NCI-H748 (cell line): Measurements from ENCODE around the gene THBS1.

Experiments used
- DNase-seq: peaks from one replicate; lab custom pipeline; 2025; ENCODE audit not compliant: unreplicated experiment; lab: John Stamatoyannopoulos, UW

THBS1 gene

DNA sequence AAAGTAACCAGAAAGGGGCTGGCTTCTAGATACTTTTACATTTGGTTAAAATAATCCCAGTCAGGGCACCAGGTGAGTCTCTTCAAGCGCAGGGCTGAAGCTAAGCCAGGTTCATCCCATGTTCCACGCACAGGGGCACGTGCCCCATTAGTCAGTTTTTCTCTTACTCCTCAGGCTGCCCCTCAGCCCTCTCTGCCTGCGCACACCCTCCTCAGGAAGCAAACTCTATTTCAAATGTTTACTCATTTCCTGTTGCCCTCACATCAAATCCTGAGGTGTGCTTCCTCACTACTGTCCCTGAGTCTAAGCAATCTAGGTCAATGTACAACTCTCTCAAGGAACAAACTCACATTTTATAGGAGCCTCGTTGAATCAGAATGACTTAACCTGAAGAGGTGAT, 48.5 kb downstream of the THBS1 start:
- DNase-seq: no peak

DNA sequence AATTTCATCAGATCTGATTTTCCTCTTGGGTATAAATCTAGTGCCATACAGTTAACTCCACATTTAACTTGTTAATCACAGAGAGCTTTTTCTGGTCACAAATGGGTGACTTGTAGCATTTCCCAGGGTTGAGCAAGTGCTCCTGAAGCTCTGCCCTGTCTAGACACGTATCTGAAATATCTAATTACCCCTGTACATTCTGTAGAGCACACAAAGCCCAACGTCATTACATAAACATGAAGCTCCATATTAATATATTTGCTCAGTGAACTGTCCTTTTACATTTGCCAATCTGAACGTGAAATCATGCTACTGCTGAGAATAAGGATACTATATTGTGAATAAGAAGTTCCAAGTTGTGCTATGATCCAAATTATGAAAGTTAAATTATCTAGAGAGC, 49.0 kb downstream of the THBS1 start:
- no peak for DNase-seq

DNA sequence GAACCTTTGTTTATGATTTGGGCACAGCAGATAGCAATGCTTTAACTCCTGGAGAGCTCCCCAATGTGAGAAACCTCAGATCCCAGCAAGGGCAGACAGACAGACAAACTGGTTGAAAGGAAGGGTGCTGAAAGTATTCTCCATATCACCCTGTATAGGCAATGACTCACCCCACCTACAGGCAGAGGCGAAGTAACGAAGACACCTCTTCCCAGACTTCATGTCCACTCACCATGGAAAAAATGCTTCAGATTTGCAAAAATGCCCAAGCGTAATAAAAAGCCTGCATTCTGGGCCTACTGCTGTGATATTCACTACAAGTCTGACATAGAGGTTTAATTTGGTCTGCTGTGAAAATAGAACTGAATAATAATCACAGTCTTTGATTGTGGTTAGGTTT, 50.5 kb downstream of the THBS1 start:
- DNase-seq: no peak

DNA sequence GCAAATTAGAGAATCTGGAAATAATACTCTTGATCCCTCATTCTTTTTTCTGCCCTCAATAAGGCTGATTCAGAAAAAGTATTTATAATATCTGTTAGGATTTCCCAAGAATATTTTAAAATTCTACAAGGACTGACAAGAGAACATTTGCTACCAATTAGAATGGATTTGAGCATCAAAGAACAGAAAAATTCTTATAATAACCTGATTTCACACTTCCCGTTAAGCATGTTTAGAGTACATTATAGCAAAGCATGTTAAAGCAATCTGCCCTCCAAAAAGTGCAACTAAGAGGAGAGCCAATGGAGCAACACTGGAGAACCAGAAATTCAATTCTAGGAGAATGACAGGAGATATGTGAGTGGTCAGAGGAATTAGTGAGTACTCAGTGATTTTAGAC, 57.2 kb downstream of the THBS1 start:
- DNase-seq: no peak

DNA sequence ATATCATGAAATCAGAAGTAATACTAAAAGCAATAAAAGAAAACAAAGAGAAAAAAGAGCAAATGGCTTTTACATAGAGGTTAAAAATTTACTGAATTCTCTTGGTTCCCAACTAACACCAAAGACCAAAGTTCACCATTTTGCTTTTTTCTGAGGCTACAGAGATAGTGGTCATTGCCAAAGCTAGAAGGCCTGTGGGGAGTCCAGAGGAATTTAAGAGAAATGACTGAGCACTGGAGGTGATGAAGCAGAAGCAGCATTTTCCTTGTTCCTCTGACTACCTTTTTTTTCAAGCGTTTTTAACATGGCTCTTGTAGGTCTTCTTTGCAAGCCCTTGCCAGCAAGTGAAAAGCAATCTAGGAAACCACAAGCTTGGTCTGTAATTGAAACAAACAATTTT, 58.2 kb downstream of the THBS1 start:
- no peak for DNase-seq

DNA sequence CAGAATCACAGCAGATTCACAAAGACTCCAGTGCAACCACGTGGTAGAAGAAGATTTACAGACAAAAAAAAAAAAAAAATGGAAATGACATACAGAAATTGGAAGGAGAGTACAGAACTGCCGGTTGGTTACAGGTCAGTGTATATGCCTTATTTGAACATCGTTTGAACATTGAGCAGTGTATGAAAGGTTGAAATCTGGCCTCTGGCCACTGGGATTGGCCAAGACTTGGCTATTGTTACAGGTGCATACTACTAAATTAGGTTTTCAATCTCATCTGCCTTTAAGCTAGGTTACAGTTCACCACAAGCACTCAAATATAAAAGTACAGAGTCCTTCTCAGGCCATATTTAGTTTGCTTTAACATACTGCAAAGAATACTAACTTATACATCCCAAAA, 59.8 kb downstream of the THBS1 start:
- DNase-seq: no peak

DNA sequence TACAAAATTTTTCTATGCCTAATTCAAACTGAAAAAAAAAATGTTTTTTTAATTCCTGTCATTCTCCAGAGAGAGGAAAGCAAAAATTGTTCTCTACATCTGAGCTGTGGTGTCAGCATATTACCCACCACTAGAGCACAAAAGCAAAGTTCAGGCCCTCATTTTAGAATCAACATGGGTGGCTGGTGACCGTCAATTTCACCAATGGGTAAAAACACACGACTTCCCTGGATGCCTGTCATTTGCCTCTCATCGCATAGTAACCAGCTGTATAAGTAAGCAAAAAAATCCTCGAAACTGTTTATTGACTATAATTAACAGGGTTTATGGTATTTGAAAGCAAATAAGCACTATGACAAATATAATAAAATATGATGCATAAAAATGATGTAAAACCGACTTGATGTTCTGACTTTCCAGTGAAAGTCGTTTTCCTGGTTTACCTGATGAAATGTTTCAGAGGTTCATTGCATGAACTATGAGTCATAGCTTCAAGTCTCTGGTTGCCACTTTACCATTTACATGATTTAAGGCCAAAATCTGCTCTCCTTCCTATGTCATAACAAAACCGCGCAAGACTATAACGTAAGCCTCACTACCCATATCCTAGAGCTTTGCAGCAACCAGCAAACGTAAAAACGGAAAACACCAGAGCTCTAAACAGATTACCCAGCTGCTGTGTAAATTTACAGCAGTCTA, 60.5 kb downstream of the THBS1 start:
- DNase-seq: no peak

DNA sequence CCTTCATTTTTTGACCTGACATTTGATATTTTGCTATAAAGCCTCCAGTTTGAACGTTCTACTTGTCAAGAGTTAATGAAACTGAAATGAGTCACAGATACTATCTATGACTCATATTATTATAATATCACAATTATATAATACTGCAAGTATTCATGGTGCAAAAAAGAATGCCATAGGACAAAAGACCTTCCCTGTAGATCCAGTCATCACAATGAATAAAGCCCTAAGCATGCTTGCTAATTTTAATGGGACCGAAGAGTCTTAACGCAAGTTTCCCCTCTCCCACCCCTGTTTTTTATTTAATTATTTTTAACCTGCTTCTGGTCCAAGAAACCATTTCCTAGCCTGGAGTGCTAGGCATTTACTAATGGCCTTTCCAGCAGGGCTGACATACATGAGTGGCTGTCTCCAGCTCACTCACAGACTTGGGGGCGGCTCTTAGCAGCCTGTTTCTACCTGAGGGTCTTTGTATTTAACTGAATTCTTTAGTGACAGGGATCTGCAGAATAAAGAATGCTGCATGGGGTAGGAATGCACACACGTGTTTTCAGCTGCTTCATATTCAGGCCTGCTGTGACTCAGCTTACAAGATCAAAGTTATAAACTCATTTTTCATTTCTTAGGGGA, 61.2 kb downstream of the THBS1 start:
- DNase-seq: no peak

DNA sequence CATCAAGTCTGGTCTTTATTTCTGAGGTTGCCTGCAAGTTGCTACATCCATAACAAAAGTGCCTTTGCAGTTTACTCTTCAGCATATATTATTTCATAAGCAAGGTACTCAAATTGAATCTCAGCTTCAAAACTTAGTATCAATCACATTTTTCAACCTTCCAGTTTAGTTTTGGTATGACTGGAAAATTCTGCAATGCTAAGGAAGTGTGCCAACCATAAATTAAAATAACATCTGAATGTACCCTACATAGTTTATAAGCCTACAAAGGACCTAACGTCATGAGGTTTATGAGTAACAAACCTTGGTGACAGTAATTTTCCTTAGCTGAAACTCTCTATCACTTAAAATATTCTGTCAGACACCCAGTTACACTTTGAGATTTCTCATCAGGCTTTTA, 62.8 kb downstream of the THBS1 start:
- DNase-seq: no peak

DNA sequence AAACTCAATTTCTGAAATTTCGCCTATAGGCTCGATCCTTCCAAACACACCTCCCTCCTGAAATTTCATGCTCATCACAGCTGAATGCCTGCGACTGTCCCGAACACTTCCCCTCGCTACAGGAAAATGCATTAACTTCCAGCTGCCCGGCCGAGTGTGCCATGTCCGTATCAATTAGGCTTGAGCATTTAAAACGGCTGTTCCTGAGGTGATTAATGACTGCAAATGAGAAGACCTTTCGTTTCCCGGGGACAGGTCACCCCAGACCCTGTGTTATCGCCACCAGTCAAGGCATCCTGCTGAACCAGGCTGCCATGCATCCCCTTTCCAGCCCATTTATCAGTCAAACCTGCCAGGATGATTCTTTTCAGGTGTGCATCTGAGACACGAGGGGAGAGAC, 63.3 kb downstream of the THBS1 start:
- DNase-seq: no peak

DNA sequence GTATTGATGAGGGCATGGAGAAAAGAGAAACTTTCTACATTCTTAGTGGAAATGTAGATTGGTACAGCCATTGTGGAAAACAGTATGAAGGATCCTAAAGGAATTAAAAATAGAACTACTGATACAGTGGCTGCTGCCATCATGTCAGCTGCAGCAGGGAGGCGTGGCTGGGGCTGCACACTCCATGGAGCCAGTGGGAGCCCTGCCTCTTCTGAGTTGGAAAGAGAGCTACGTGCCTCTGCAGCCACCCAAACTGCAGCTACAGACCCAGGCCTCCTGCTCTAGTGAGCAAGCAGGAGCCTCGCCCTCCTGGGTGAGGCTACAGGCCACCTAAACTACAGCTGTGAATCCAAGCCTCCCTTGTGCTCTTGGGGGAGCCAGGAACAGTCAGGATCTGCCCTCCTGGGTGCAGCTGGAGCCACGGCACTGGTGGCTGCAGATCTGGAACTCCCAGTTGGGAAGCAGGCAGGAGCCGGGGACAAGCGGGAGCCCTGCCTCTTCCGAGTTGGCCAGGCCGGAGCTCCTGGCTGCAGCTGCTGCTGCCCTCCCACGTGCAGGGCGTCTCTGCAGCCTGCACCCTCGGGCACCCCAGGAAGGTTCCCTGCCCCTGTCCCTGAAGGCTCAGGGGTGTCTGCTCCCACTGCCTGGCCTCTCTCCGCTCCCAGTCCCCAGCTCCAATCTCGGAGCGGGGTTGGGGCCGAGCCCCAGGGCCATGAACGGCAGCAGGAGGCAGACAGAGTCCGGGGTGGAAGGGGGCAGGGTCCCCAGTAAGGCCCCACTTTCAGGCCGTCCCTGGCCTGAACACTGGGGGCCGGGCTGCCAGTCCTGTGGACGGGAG, 64.5 kb downstream of the THBS1 start:
- no peak for DNase-seq

DNA sequence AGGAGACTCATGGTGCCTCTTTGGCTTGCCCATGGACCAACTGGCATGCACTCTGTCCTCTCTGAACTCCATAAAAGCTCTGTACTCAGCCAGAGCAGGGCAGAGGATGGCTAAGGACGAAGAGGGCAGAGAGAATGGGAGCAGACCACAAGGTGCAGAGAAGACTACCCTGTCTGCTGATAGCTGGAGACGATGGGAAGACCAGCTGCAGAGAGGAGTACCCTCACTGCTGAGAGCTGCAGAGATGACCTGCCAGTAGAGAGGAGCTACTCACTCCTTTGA, 65.0 kb downstream of the THBS1 start:
- no peak for DNase-seq

DNA sequence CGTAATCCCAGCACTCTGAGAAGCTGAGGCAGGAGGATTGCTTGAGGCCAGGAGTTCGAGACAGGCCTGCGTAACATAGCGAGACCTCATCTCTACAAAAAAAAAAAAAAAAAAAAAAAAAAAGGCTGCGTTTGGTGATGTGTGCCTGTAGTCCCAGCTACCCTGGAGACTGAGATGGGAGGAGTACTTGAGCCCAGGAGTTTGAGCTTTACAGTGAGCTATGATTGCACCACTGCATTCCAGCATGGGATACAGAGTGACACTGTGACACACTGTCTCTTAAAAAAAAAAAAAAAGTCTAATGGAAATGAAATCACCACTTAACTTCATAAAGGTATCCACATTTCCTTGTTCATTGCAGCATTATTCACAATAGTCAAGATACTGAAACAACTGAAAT, 65.5 kb downstream of the THBS1 start:
- DNase-seq: no peak
